ENCODE data around the gene VPS39.

VPS39 gene

DNA sequence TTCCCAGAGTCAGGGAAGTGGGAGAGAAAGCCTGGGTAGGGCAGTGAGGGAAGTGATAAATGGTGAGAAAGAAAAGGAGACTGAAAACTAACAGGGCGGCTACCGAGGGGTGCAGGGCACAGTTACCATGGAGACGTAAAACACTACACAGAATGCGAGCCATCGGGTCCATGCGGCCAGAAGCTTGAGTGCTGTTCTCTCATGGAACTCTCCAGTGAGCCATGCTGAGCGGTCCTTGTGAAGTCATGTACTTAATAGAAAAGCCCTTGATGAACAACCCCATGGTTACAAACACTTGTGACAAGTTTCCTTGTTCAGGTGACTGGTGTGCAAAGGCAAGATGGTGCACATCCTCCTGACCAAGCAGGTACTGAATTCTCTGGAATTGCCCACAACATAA is 48.0 kb downstream of the VPS39 start:
- FAIRE-seq (no peak), DNase-seq (ENCODE audit: extremely low spot score, insufficient read length, low read depth) (no peak)

DNA sequence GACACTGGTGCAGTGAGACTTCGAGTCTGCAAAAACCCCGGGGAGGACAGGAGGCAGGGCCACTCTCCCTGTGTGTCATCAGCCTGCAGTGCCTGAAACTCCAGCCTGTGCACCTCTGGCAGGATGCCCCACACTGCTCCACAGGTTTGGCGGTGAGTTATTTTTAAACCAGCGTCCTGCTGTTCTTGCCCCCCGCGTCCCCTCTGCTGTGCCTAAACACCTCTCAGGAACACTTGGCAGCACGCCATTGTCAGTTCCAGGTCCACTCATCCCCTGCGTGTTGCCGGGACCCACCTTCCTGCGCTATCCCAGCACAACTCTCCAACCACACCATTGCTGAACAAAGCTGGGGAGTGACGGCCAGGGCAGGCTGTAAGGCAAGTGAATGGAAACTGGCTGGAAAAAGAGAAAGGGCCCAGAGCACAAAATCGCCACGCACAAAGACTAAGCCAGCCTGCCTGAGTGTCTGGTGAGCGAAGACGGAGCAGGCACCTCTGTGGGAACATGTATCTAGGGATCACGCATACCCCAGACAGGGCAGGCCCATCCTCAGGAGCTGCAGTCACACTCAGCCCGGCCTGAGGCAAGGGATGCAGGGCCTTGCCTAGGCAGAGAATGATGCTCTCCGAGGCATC is 48.6 kb downstream of the VPS39 start:
- DNase-seq (ENCODE audit: extremely low spot score, insufficient read length, low read depth) (no peak), FAIRE-seq (no peak)

DNA sequence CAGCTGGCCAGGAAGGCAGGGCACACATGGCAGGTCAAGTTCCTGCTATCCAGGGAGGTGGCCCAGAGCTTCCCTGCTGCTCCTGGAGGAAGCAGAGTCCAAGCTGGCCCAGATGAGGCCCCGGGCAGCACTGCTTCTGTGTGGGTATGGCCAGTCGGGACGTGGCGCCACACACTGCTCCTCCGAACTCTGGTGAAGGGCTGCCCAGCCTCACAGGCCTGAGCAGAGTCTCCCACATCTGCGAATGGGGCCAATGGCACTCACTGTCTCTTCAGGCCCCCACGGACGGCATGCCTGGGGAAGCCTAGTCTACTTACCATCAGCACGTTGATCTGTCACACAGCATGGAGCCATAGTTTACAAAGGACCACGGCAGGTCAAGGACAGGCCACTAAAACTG is 49.2 kb downstream of the VPS39 start:
- FAIRE-seq, result no peak
- DNase-seq (ENCODE audit: extremely low spot score, insufficient read length, low read depth), result no peak

DNA sequence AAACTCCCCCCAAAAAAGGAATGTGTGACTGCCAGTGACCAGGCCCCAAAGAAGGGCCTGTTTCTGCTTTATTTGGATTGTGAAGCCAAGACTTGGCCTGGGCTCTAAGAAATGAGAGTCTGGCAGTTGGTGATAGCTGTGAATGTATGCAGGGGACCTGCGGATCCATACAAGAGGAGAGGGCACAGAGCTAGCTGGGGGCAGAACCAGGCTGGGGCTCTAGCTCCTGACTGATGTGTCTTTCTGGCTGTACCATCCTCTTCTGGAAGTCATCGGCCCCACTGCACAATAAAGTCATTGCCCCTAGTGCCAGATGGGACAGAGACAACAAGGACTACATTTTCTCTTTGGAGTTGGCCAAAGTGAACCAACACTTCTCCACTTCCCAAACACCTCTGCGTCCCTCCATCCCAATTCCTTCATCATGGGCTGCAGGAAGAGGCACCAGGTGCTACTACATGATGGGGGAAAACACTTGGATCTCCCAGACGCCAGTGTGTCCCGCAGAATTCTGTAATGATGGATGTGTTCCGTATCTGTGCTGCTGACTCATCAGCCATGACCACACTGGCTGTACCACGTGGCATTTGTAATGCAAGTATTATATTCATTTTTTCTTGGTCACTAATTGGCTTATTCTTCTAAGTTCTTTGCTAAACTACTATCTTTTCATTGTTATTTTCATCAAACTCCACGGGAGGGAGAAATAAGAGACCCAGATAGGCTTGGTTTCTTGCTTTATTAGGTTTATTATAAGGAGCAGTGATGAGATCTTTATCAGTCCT is 49.9 kb downstream of the VPS39 start:
- no peak for DNase-seq (ENCODE audit: extremely low spot score, insufficient read length, low read depth)
- no peak for FAIRE-seq

DNA sequence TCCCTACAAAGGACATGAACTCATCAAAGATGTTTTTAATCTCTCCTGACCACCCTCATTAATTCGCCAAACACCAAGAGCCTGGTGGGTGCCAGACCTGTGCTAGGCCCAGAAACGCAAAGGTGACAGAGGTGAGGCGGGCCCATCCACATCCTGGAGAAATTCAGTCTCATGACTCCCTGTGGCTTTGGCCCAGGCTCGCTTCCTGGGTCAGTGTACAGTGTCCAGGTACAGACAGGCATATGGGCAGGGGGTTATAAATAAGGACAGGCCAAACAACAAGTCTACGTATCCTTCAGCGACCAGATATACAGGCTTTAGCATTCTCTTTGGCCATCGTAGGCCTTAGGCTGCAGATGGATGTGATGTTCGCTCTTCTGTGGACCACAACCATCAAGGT is 50.7 kb downstream of the VPS39 start:
- FAIRE-seq, result no peak
- DNase-seq (ENCODE audit: extremely low spot score, insufficient read length, low read depth), result no peak

DNA sequence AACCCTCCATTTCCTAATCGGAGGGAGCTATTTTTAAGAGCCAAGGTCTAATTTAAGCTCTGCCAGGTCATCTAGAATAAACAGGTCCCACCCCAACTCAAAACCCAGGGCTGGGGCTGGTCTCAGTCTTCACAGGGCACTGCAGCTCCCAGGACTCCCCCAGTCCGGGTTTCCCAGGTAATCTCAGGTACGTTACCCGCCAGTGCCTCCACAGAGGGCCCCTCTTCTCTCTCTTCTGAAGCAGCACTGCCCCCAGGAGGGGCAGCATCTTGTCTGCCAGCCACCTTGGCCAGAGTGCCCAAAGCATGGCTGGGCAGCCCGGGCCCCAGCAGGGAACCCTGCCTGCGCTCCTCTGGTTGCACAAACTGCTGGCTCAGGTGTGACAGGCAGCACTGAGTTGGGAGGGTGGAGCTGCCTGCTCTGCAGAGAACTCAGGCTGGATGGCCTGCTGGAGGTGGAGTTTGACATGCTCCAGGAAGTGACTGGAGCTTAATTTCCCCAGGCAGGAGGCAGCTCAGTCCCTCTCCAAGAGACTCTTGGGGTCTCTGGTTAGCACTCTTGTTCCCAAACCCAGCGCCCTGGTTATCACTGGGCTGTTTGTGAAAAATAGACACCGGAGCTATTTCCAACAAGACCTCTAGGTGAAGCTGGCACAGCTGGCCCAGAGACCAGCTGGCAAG is 51.7 kb downstream of the VPS39 start, which contains the start of gene PLA2G4F:
Gene PLA2G4F, minus strand, starts transcription at position 394 of the 680 bp plus-strand sequence. Its CDS starts 87 bp downstream, at position 307.
- FAIRE-seq, result no peak
- DNase-seq (ENCODE audit: extremely low spot score, insufficient read length, low read depth), result no peak

DNA sequence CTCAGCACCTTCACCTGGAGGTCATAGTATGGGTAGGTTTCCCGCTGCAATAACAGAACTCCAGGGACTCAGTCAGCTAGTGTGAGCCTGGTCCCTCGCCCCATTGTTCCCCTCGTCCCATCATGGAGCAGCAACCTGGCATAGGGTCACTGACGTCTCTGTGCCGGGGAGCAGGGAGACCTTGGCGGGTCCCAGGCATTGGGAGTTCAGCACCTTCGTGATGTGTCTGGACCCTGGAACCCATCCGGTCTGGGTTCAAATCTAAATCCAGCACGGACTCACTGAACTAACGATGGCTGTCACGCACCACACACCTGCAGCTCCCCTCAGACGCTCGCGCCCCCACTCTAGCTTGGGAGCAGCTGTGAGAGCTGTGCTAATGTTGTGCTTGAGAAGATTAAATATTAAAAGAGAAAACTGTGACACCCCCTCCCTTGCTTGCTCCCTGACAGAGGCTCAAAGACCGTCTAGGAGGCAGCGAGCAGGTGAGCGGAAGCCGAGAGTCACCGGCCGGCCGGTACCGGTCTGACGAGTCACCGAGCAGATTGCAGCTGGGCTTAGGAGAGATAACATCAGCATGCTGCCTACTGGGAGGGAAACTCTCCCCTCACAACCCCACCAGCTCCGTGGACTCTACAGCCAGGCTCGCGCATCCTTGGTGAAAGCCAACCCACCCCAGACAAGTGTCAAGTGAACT is 52.4 kb downstream of the VPS39 start:
- DNase-seq (ENCODE audit: extremely low spot score, insufficient read length, low read depth) (no peak), FAIRE-seq (no peak)

DNA sequence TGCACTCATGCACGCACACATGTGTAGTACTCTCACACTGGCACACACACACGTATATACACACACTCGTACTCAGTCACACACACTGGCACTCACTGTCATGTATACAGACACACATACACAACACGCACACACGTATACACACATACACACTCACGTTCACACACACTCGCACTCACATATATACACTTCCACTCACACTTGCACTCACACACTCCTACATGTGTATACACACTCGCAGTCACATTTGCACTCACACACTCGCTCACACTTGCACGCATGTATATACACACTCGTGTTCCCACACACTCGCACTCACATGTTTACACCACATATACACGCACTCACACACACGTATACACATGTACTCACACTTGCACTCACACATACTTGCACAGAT is 53.1 kb downstream of the VPS39 start:
- no peak for FAIRE-seq

DNA sequence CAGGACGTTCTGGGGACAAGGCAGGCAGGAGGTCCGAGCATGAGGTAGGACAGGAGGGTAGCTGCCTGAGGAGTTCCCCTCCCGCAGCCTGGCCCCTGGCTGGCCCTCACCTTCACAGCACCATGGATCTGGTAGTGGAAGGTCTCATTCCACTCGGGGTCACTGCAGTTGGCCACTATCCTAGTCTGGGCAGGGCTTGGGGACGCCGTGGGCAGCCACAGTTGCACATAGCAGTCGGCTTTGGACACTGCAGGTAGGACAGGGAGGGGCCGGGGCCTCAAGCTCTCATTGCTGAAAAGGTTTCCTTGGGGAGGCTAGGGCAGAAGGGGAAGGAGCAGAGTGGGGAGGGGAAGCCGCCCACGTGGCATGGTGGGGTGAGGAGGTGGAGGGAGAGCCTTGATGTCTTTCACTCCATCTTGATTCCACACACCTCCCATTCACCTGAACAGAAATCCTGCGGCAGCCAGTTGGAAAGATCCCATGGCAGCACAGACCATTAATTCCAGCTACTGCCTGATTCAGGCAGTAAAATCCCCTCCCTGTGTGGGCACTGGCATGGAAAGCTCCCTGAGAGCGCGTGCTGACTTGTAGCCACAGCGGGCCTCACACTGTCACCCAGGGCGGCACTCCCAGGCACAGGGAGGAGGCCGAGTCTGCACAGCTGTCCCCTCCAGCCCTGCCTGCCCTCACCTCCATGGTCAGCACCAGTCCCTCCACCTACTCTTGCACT is 53.7 kb downstream of the VPS39 start:
- FAIRE-seq (no peak), DNase-seq (ENCODE audit: extremely low spot score, insufficient read length, low read depth) (no peak)

More for the DNA sequence above, 53.1 kb downstream of the VPS39 start:
- no peak for DNase-seq (ENCODE audit: extremely low spot score, insufficient read length, low read depth)

DNA sequence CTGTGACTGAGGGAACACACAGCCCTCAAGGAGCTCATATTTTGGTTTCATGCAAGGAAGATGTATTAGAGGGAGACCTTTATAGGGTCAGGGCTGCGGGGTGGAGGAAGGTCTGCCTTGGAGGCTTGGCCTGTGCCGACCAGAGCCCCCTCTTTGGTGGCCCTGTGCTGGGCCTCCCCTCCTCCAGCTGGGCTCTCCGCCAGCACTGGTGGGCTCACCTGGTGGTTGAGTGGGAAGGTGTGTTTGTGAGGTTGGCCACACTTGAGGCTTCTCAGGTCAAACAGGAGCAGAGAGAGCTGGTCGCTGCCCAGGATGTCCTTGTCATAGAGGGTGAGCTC is 54.3 kb downstream of the VPS39 start:
- FAIRE-seq (no peak), DNase-seq (ENCODE audit: extremely low spot score, insufficient read length, low read depth) (no peak)

DNA sequence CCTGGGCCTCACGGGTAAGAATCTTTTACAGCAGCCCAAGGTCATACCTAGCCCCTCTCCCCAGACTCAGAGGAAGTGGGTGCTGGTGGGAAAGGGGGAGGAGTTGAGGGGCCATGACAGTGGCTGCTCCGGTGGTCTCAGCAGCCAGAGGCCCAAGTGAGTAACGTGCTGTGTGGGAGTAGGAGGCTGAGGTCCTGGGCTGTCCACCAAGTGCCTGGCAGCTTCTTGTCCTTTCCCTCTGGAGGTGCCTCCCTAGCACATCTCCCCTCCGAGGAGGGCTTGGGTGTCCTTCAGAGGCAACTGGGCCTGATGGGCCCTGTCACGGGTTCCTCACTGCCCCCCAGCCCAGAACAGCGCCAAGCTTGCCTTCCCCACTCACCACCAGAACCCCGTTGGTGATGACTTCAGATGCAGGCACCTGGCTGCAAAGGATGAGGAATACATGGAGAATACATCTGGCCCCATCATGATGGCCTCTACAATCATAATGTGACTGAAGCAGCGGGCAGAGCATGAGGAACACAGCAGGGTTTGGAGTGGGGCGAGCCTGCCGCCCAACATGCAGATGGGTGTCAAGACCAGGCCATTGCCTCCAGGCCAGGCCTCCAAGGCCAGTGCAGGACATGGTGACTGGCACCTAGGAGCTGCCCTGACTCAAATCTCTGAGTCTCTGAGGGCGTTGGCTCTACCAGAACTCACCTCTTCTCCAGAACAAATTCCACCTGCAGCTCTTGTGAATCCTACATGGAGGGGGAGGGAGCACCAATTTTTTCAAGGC is 55.0 kb downstream of the VPS39 start:
- FAIRE-seq (no peak), DNase-seq (ENCODE audit: extremely low spot score, insufficient read length, low read depth) (no peak)

DNA sequence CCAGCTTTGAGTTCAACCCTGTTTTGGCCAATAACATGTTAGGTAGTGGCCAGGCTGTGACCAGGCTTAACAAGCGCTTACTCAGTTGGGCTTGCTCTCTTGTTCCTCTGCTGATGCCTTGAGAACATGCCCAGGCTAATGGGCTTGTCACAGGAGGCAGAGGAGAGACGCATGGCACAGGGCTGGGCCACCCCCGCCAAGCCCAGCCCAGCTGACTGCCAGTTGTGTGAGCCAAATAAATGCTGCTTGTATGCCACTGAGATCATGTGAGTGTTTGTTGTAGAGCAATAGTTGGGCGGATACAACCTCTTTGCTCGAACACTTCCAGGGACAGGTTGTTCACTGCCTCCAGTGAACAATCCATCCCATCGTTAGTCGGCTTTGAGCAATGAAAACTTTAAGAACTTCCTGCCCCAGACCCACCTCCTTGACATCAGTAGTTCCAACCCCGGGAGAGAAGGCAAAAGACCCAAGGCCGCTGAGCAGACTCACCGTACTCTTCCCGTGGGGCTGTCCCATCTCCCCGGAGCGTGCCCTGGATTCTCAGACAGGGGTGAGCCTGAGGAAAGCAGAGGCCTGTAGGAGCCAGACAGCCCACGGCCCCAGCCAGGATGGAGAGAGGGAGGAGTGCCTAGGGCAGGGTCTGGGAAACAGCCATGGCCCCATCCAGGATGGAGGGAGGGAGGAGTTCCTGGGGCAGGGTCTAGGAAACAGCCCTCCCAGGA is 55.7 kb downstream of the VPS39 start:
- no peak for FAIRE-seq
- DNase-seq (ENCODE audit: extremely low spot score, insufficient read length, low read depth), result no peak

DNA sequence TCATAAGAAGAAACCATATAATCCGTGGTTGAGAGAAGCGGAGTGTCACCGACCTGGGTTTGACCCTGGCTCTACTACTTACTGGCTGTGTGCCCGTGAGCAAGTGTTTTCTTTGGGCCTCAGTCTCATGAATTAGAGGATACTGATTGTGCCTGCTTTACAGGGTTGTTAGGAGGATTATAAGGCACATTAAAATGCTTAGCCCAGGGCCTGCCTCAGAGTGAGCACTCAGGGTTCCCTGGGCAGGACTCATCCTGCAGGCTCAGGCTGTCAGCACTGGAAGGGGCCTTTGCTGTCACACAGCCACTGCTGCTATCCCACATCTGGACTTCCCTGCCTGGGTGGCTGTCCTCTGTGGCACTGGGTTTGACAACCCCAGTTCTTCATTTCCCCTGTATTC is 56.4 kb downstream of the VPS39 start:
- no peak for FAIRE-seq
- DNase-seq (ENCODE audit: extremely low spot score, insufficient read length, low read depth), result no peak

DNA sequence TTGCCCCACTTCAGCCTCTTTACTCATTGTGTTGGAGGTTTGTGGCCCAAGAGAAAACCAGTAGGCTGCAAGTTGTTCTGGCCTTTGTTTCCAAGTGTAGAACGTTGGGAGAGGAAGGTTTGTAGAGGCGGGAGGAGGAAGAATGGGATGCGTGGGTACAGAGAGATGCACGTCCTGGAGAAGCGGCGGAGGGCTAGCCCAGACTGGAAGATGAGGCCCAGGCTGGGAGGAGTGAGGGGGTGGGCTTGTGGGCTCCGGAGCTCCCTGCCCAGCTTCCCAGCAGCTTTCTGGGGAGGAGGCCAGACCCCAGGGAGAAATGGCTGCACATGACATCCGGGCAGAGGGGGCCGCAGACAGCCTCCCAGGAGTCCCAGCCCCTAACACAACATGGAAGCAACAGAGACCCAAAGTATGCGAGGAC is 57.0 kb downstream of the VPS39 start:
- FAIRE-seq, result no peak
- no peak for DNase-seq (ENCODE audit: extremely low spot score, insufficient read length, low read depth)

DNA sequence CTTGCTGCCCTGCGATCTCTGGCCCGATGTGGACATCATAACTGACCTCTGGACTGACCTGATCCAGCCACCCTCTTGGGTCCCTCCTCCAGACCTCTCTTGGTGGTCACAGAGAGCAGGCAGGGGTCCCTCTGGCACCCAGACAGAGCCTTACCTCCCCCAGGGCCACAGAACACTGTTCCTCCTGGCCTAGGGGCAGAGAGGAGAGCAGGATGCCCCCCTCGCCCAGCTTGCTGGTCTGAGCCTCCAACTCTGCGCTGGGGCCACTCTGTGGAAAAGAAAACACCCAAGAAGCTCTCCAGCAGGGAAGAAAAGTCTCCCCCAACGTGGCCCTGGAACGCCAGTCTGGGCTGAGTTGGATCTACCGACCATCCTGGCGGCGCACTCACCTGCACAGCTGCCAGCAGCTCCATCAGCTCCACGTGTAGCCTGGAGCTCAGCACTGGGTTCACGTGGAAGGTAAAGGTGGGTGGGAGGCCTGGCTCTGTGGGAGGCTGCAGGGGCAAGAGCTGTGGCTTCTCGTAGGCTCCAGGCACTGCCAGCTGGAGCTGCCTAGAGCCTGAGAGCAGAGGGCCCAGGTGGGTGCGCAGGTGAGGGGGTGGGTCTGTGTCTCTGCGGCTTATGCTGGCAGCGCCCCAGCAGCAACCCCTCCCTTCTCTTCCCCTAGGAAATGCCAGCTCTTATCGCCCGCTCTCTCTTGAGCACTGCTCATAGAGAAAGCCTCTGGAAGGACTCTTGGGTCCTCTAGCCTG is 57.7 kb downstream of the VPS39 start:
- FAIRE-seq (no peak), DNase-seq (ENCODE audit: extremely low spot score, insufficient read length, low read depth) (no peak)

DNA sequence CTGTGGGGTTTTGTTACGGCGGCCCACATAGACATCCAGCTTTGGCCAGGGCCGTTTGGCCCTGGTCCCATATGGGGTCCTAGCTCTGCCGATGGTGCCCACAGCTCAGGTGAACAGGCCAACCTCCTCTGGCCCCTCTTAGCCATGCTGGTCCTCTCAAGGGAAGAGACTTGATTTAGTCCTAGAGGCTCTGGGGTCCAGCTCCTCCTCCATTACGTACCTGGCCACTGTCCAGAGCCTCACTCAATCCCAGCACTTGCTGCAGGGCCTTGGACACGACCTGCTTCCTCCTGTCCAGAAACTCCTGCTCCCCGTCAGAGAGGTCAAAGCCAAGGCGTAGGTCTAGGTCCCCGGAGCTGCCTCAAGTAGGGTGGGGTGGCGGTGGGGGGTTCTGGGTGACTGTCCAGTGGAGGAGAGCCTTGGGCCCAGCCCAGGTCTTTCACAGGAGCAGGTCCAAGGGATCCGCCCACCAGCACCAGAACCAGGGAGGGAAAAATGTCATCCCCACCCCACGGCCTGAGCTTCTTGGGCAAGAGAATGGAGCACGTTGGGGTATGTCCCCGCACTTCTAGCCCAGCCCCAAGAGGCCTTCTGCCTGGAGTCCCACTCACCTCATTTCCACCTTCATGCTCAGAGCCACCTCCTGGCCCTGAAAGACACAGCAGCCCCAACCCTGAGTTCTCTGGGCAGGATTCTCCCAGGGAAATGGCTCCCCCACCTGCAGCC is 58.4 kb downstream of the VPS39 start:
- DNase-seq (ENCODE audit: extremely low spot score, insufficient read length, low read depth), result no peak
- FAIRE-seq, result no peak

DNA sequence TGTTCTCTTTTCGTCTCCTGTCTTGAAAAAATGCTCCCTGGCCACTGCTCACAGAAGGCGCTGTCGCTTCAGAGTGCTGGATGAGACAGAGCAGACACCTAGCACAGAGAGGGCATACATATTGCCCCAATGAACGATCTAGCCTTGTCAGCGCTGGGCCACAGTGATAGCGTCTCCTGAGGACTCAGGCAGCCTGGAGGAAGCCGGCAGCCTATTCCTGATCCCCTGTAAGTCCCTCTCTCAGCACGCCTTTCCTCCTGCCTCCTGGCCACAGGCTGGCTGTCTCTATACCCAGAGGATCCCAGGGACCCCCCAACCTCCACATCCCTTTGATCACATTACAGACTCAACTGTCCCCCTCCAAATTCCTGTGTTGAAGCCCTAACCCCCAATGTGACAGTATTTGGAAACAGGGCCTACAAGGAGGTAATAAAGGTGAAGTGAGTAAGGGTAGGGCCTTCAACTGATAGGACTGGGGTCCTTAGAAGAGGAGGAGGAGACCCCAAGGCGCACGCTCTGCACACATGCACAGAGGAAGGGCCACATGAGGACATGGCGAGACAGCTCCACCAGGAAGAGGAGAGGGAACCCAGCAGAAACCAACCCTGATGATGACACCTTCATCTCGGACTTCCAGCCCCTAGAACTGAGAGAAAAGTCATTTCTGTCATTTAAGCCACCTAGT is 59.2 kb downstream of the VPS39 start:
- FAIRE-seq, result no peak

More for the DNA sequence above, 59.2 kb downstream of the VPS39 start:
- no peak for DNase-seq (ENCODE audit: extremely low spot score, insufficient read length, low read depth)
